Mesodermal cell (in vitro differentiated cells): ENCODE data around the gene SYNPO.

Source experiments
- H3K27ac ChIP-seq: 2 replicates; pipeline ENCODE4 v1.7.0; 2013; ENCODE audit warnings: mild to moderate bottlenecking, low read depth, low read length, moderate library complexity; ENCODE audit not compliant: severe bottlenecking
- H3K36me3 ChIP-seq: 2 replicates; pipeline ENCODE4 v1.7.1; 2013; ENCODE audit warnings: mild to moderate bottlenecking, low read length, moderate library complexity; ENCODE audit not compliant: control insufficient read depth, insufficient read depth
- H3K4me1 ChIP-seq: one replicate; pipeline ENCODE4 v1.7.1; 2013; ENCODE audit warnings: mild to moderate bottlenecking, low read length; ENCODE audit not compliant: insufficient read depth, control insufficient read depth, poor library complexity, severe bottlenecking
- H3K4me3 ChIP-seq: 2 replicates; pipeline ENCODE4 v1.7.0; 2013; ENCODE audit warnings: low read length, control low read depth, mild to moderate bottlenecking; ENCODE audit not compliant: insufficient read depth, poor library complexity, severe bottlenecking; ENCODE audit errors: extremely low read depth
- H3K9me3 ChIP-seq: 2 replicates; pipeline ENCODE4 v1.7.1; 2013; ENCODE audit warnings: mild to moderate bottlenecking, low read length, moderate library complexity; ENCODE audit not compliant: control insufficient read depth
- WGBS, 2 experiments: methylation state at CpG; one replicate each; pipeline ENCODE4 v1.1.5; 2013; ENCODE audit warnings: missing lambda C conversion rate in 2 of 2; ENCODE audit not compliant: insufficient coverage in 2 of 2; 5-methylcytosine and 5-hydroxymethylcytosine counted together

SYNPO gene

GRCh38 chr5:150616506-150616905, 24.0 kb upstream of the SYNPO start:
- WGBS, 2 experiments: 86 to 100% methylated on average over 1 of the region's 1 CpG
- Histone ChIP-seq H3K4me1 (peaks cover 9% of the 10 kb centered on the region), H3K9me3 (no peaks in the 10 kb centered on the region), H3K36me3 (no peaks in the 10 kb centered on the region), H3K27ac (no peak overlapping the region), H3K4me3 (no peak overlapping the region)

- Histone ChIP-seq H3K36me3 (no peaks in the 10 kb centered on the region), H3K9me3 (no peaks in the 10 kb centered on the region), H3K27ac (no peak overlapping the region), H3K4me3 (no peak overlapping the region), H3K4me1 (peaks cover 10% of the 10 kb centered on the region)
- WGBS, 2 experiments: 80 to 88% methylated on average over 1 to 7 of the region's 9 CpGs
Measured at GRCh38 chr5:150618163-150618562, 22.3 kb upstream of the SYNPO start.

- H3K4me3 ChIP-seq: no peak overlapping the region
- 90 to 92% methylated on average over 16 of the region's 17 CpGs for WGBS, 2 experiments
- peak overlapping the region; percentile 16 for H3K27ac ChIP-seq
- no peaks in the 10 kb centered on the region for H3K36me3 ChIP-seq
- peaks cover 15% of the 10 kb centered on the region for H3K4me1 ChIP-seq
- H3K9me3 ChIP-seq: no peaks in the 10 kb centered on the region
Measured at GRCh38 chr5:150618588-150619281, 21.7 kb upstream of the SYNPO start.

GRCh38 chr5:150619359-150620230, 20.9 kb upstream of the SYNPO start:
- peaks cover 21% of the 10 kb centered on the region for H3K4me1 ChIP-seq
- H3K27ac ChIP-seq: no peak overlapping the region
- no peak overlapping the region for H3K4me3 ChIP-seq
- WGBS, 2 experiments: 72 to 76% methylated on average over 17 to 19 of the region's 24 CpGs
- no peaks in the 10 kb centered on the region for H3K36me3 ChIP-seq
- H3K9me3 ChIP-seq: no peaks in the 10 kb centered on the region

- WGBS, 2 experiments: 96 to 100% methylated on average over 3 to 4 of the region's 5 CpGs
- H3K4me1 ChIP-seq: peaks cover 18% of the 10 kb centered on the region
- H3K9me3 ChIP-seq: no peaks in the 10 kb centered on the region
- H3K4me3 ChIP-seq: no peak overlapping the region
- no peaks in the 10 kb centered on the region for H3K36me3 ChIP-seq
- no peak overlapping the region for H3K27ac ChIP-seq
Measured at GRCh38 chr5:150621301-150621700, 19.2 kb upstream of the SYNPO start.

GRCh38 chr5:150622157-150622556, 18.3 kb upstream of the SYNPO start:
- no peaks in the 10 kb centered on the region for H3K36me3 ChIP-seq
- no peak overlapping the region for H3K27ac ChIP-seq
- peaks cover 18% of the 10 kb centered on the region for H3K4me1 ChIP-seq
- WGBS, 2 experiments: no CpG with 5 or more reads among the region's 2 CpGs
- no peaks in the 10 kb centered on the region for H3K9me3 ChIP-seq
- no peak overlapping the region for H3K4me3 ChIP-seq

- no peak overlapping the region for H3K27ac ChIP-seq
- H3K9me3 ChIP-seq: no peaks in the 10 kb centered on the region
- no peak overlapping the region for H3K4me3 ChIP-seq
- 72 to 85% methylated on average over 2 to 6 of the region's 7 CpGs for WGBS, 2 experiments
- H3K36me3 ChIP-seq: no peaks in the 10 kb centered on the region
- peaks cover 27% of the 10 kb centered on the region for H3K4me1 ChIP-seq
Measured at GRCh38 chr5:150623152-150623877, 17.1 kb upstream of the SYNPO start.

GRCh38 chr5:150623878-150624216, 16.6 kb upstream of the SYNPO start:
- Histone ChIP-seq H3K9me3 (no peaks in the 10 kb centered on the region), H3K4me3 (no peak overlapping the region), H3K27ac (no peak overlapping the region), H3K4me1 (peaks cover 28% of the 10 kb centered on the region), H3K36me3 (no peaks in the 10 kb centered on the region)
- 77 to 89% methylated on average over 4 of the region's 5 CpGs for WGBS, 2 experiments

- Histone ChIP-seq H3K4me3 (peak overlapping the region; percentile 49), H3K27ac (no peak overlapping the region), H3K36me3 (no peaks in the 10 kb centered on the region), H3K4me1 (peaks cover 26% of the 10 kb centered on the region), H3K9me3 (no peaks in the 10 kb centered on the region)
- WGBS, 2 experiments: 10 to 17% methylated on average over 20 to 35 of the region's 74 CpGs
Measured at GRCh38 chr5:150624334-150625163, 15.9 kb upstream of the SYNPO start.

GRCh38 chr5:150625164-150625535, 15.3 kb upstream of the SYNPO start:
- Histone ChIP-seq H3K36me3 (no peaks in the 10 kb centered on the region), H3K27ac (no peak overlapping the region), H3K4me3 (peak overlapping the region; percentile 49), H3K9me3 (no peaks in the 10 kb centered on the region), H3K4me1 (peaks cover 25% of the 10 kb centered on the region)
- 70 to 77% methylated on average over 13 to 19 of the region's 19 CpGs for WGBS, 2 experiments
